ENCODE data around the gene BBLN. TPM values are rescaled to one million over a fixed set of nuclear protein-coding genes. Genes with fewer than 3 reads are reported as not detected.
A peak's percentile ranks its signal among the peaks of the same experiment; 100 is the strongest.

Gene BBLN
- total RNA-seq, 1 experiment from 2014 or later, result 48.5 TPM

- BruUV-seq (replicated peaks), result no TSS peak
- Histone ChIP-seq H3K9me3 (ENCODE audit: control insufficient read depth, insufficient read depth, low read depth, low read length) (no peaks in the 10 kb centered on the region), H3K27ac (ENCODE audit: low read length) (peak within 1 kb of the TSS; percentile 39; the same call in 1 of the 2 replicates), H3K36me3 (ENCODE audit: control insufficient read depth, insufficient read depth, low read length) (no peaks in the 10 kb centered on the region), H3K4me1 (ENCODE audit: control insufficient read depth, insufficient read depth, low read length) (peaks cover 2% of the 10 kb centered on the region; the same call in 1 of the 2 replicates), H3K27me3 (ENCODE audit: control insufficient read depth, insufficient read depth, low read length) (no peaks in the 10 kb centered on the region), H3K4me3 (ENCODE audit: low read depth in 2 of 2, low read length in 2 of 2) (peak within 1 kb of the TSS; percentile 48 to 53)
- in situ Hi-C loops (cut with HindIII; ENCODE audit: low pct_unique_long_range_greater_than_20kb, low sequenced_read_pairs), result no loop called here
- DNase-seq (ENCODE audit: low read depth, low spot score) (no peak), ATAC-seq (peak; percentile 86)
- intact Hi-C loops (cut with micrococcal nuclease; ENCODE audit: unreplicated experiment), result no loop called here
- ChIA-PET CTCF (no interaction called here), POLR2A (no interaction called here)
- TF ChIP-seq SIN3A (IDR thresholded peaks at IDR 0.05; ENCODE audit: borderline replicate concordance, insufficient read depth, low read depth, low read length) (no peak), POLR2AphosphoS5 (IDR thresholded peaks at IDR 0.05; ENCODE audit: low read depth, low read length) (no peak), TCF7L2 (IDR thresholded peaks at IDR 0.05; ENCODE audit: low read depth, low read length) (no peak)
- TF ChIP-seq, protein P1, sequence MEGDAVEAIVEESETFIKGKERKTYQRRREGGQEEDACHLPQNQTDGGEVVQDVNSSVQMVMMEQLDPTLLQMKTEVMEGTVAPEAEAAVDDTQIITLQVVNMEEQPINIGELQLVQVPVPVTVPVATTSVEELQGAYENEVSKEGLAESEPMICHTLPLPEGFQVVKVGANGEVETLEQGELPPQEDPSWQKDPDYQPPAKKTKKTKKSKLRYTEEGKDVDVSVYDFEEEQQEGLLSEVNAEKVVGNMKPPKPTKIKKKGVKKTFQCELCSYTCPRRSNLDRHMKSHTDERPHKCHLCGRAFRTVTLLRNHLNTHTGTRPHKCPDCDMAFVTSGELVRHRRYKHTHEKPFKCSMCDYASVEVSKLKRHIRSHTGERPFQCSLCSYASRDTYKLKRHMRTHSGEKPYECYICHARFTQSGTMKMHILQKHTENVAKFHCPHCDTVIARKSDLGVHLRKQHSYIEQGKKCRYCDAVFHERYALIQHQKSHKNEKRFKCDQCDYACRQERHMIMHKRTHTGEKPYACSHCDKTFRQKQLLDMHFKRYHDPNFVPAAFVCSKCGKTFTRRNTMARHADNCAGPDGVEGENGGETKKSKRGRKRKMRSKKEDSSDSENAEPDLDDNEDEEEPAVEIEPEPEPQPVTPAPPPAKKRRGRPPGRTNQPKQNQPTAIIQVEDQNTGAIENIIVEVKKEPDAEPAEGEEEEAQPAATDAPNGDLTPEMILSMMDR (IDR thresholded peaks at IDR 0.05), result peak; percentile 97
- TF ChIP-seq, protein P2, sequence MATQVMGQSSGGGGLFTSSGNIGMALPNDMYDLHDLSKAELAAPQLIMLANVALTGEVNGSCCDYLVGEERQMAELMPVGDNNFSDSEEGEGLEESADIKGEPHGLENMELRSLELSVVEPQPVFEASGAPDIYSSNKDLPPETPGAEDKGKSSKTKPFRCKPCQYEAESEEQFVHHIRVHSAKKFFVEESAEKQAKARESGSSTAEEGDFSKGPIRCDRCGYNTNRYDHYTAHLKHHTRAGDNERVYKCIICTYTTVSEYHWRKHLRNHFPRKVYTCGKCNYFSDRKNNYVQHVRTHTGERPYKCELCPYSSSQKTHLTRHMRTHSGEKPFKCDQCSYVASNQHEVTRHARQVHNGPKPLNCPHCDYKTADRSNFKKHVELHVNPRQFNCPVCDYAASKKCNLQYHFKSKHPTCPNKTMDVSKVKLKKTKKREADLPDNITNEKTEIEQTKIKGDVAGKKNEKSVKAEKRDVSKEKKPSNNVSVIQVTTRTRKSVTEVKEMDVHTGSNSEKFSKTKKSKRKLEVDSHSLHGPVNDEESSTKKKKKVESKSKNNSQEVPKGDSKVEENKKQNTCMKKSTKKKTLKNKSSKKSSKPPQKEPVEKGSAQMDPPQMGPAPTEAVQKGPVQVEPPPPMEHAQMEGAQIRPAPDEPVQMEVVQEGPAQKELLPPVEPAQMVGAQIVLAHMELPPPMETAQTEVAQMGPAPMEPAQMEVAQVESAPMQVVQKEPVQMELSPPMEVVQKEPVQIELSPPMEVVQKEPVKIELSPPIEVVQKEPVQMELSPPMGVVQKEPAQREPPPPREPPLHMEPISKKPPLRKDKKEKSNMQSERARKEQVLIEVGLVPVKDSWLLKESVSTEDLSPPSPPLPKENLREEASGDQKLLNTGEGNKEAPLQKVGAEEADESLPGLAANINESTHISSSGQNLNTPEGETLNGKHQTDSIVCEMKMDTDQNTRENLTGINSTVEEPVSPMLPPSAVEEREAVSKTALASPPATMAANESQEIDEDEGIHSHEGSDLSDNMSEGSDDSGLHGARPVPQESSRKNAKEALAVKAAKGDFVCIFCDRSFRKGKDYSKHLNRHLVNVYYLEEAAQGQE (IDR thresholded peaks at IDR 0.05; ENCODE audit: insufficient read depth in 1 of 2, low read depth in 2 of 2, low read length in 1 of 2), result no peak
Measured at GRCh38 chr9:128203024-128203706, 43.1 kb downstream of the BBLN start, which contains the start of gene DNM1. DNM1 (plus strand) TSS chr9:128203379; CDS start chr9:128203471, 92 bp downstream.

- no TSS peak for BruUV-seq (replicated peaks)
- no peaks in the 10 kb centered on the region for H3K9me3 ChIP-seq (ENCODE audit: control insufficient read depth, insufficient read depth, low read depth, low read length)
- peak overlapping the region; percentile 48 to 53 for H3K4me3 ChIP-seq (ENCODE audit: low read depth in 2 of 2, low read length in 2 of 2)
- CTCF ChIA-PET, result no interaction called here
- POLR2A ChIA-PET, result no interaction called here
- TF ChIP-seq, protein P1 (IDR thresholded peaks at IDR 0.05), result no peak
- TF ChIP-seq TCF7L2 (IDR thresholded peaks at IDR 0.05; ENCODE audit: low read depth, low read length), result no peak
- TF ChIP-seq, protein P2 (IDR thresholded peaks at IDR 0.05; ENCODE audit: insufficient read depth in 1 of 2, low read depth in 2 of 2, low read length in 1 of 2), result no peak
- TF ChIP-seq SIN3A (IDR thresholded peaks at IDR 0.05; ENCODE audit: borderline replicate concordance, insufficient read depth, low read depth, low read length), result no peak
- in situ Hi-C loops (cut with HindIII; ENCODE audit: low pct_unique_long_range_greater_than_20kb, low sequenced_read_pairs), result no loop called here
- intact Hi-C loops (cut with micrococcal nuclease; ENCODE audit: unreplicated experiment), result no loop called here
- peaks cover 2% of the 10 kb centered on the region; the same call in 1 of the 2 replicates for H3K4me1 ChIP-seq (ENCODE audit: control insufficient read depth, insufficient read depth, low read length)
- H3K27me3 ChIP-seq (ENCODE audit: control insufficient read depth, insufficient read depth, low read length), result no peaks in the 10 kb centered on the region
- H3K36me3 ChIP-seq (ENCODE audit: control insufficient read depth, insufficient read depth, low read length), result no peaks in the 10 kb centered on the region
- peak overlapping the region; percentile 39; the same call in 1 of the 2 replicates for H3K27ac ChIP-seq (ENCODE audit: low read length)
- DNase-seq (ENCODE audit: low read depth, low spot score) (no peak), ATAC-seq (peak; percentile 78)
Measured at GRCh38 chr9:128203707-128204551, 43.9 kb downstream of the BBLN start.

Measured in Panc1 (cell line).